Astrocyte (in vitro differentiated cells and primary cell): ENCODE measurements around the gene MECP2.

Experiments
- EZH2 ChIP-seq: IDR thresholded peaks from 2 replicates; pipeline ENCODE4 v1.6.1; 2012; ENCODE audit warnings: mild to moderate bottlenecking, low read length, inconsistent platforms; ENCODE audit not compliant: insufficient read depth
- TF ChIP-seq, protein P1 (sequence below): IDR thresholded peaks from 2 replicates; pipeline ENCODE4 v1.5.1; 2011; ENCODE audit warnings: low read depth, mild to moderate bottlenecking, inconsistent platforms, low read length, moderate library complexity; ENCODE audit not compliant: insufficient read depth

DNA sequence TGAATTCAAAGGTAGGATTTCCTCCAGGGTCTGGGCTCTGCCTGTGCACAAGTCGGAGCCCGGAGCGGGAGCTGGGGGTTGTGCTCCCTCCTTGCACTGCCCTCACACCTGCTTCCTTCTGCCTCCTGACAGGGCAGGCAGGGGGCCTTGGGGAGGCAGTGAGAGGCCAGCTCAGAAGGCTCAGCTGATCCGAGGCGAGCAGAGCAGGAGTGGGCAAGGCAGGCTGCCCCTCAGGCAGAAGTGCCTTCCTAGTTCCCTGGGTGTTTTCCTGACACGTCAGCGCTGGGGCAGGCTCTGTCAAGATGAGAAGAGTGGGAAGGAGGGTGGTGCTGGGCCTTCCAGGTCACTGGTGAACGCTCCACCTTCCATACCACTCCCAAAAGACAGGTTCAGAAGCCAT lies 72.3 kb downstream of the MECP2 start:
- TF ChIP-seq EZH2: no peak
- TF ChIP-seq, protein P1, sequence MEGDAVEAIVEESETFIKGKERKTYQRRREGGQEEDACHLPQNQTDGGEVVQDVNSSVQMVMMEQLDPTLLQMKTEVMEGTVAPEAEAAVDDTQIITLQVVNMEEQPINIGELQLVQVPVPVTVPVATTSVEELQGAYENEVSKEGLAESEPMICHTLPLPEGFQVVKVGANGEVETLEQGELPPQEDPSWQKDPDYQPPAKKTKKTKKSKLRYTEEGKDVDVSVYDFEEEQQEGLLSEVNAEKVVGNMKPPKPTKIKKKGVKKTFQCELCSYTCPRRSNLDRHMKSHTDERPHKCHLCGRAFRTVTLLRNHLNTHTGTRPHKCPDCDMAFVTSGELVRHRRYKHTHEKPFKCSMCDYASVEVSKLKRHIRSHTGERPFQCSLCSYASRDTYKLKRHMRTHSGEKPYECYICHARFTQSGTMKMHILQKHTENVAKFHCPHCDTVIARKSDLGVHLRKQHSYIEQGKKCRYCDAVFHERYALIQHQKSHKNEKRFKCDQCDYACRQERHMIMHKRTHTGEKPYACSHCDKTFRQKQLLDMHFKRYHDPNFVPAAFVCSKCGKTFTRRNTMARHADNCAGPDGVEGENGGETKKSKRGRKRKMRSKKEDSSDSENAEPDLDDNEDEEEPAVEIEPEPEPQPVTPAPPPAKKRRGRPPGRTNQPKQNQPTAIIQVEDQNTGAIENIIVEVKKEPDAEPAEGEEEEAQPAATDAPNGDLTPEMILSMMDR: no peak
